B cell (primary cell): ENCODE results near the gene EFCAB8. TPM values are rescaled to one million over a fixed set of nuclear protein-coding genes. Genes with fewer than 3 reads are reported as not detected.

Experiments
- ATAC-seq: fragments of 200-7000 bp; cut with Tn5 transposase; one replicate; pipeline ENCODE4 v1.10.0; 2021; ENCODE audit warnings: low read depth, mild to moderate bottlenecking, moderate number of reproducible peaks, moderate library complexity
- CTCF ChIA-PET: fragments of 350-600 bp; sonication (Branson Sonifier 250); formaldehyde crosslinking; loops from one replicate; lab custom pipeline; 2021; ENCODE audit warnings: antibody characterized with exemption, inconsistent platforms; lab: Charles Lee
- POLR2A ChIA-PET: fragments of 350-600 bp; sonication (Branson Sonifier 250); formaldehyde crosslinking; loops from one replicate; lab custom pipeline; 2021; ENCODE audit warnings: antibody characterized with exemption; lab: Charles Lee
- DNase-seq: peaks from one replicate; pipeline ENCODE4 v3.0.0; 2013
- H2AFZ ChIP-seq: 2 replicates; pipeline ENCODE4 v1.6.1; 2012; ENCODE audit warnings: mild to moderate bottlenecking, low read depth, low read length; ENCODE audit not compliant: insufficient read depth, poor library complexity, severe bottlenecking
- H3K27ac ChIP-seq, 2 donors: 1 replicate in 1 of 2; 2 replicates in 1 of 2; pipeline ENCODE4 v1.5.1; 2012 to 2013; ENCODE audit warnings: low read length in 2 of 2, mild to moderate bottlenecking in 2 of 2, moderate library complexity in 1 of 2
- H3K27me3 ChIP-seq, 4 experiments: fragments of 200-600 bp in 1 of 4; sonication (generic) in 1 of 4; replicated peaks in 1 of 4; 1 replicate in 2 of 4; 2 replicates in 2 of 4; pipeline versions ENCODE4 v1.6.1 to v1.7.0; 2013 to 2016; ENCODE audit warnings: low read length in 3 of 4, mild to moderate bottlenecking in 2 of 4, mixed read lengths in 1 of 4, moderate library complexity in 1 of 4; ENCODE audit not compliant: insufficient read depth in 4 of 4, control insufficient read depth in 3 of 4; ENCODE audit errors: control extremely low read depth in 1 of 4
- H3K36me3 ChIP-seq, 2 experiments: replicated peaks in 1 of 2; 1 replicate in 1 of 2; 2 replicates in 1 of 2; pipeline versions ENCODE4 v1.6.1 to v1.7.1; 2013; ENCODE audit warnings: low read length in 1 of 2; ENCODE audit not compliant: insufficient read depth in 2 of 2, control insufficient read depth in 1 of 2; ENCODE audit errors: control extremely low read depth in 1 of 2, extremely low read depth in 1 of 2
- H3K4me1 ChIP-seq, 2 donors: fragments of 200-600 bp in 1 of 2; sonication (generic) in 1 of 2; 1 replicate in 1 of 2; 2 replicates in 1 of 2; pipeline versions ENCODE4 v1.5.1 to v1.6.1; 2013 to 2017; ENCODE audit warnings: low read length in 2 of 2; ENCODE audit not compliant: control insufficient read depth in 2 of 2, insufficient read depth in 2 of 2
- H3K4me2 ChIP-seq: replicated peaks from 2 replicates; pipeline ENCODE3; 2012; ENCODE audit warnings: mild to moderate bottlenecking, low read depth, low read length; ENCODE audit not compliant: poor library complexity, severe bottlenecking
- H3K4me3 ChIP-seq, 5 experiments: fragments of 200-600 bp in 1 of 5; sonication (generic) in 1 of 5; 1 replicate in 3 of 5; 2 replicates in 2 of 5; pipeline versions ENCODE4 v1.5.1 to v1.7.0; 2011 to 2016; ENCODE audit warnings: low read length in 4 of 5, mild to moderate bottlenecking in 4 of 5, low read depth in 2 of 5, control low read depth in 1 of 5, moderate library complexity in 1 of 5; ENCODE audit not compliant: insufficient read depth in 1 of 5; ENCODE audit errors: control extremely low read depth in 1 of 5, extremely low read depth in 1 of 5
- H3K79me2 ChIP-seq: fragments of 200-600 bp; sonication (generic); one replicate; pipeline ENCODE4 v1.6.0; 2016; ENCODE audit warnings: low read length; ENCODE audit not compliant: control insufficient read depth, insufficient read depth
- H3K9ac ChIP-seq: fragments of 200-600 bp; sonication (generic); 2 replicates; pipeline ENCODE4 v1.6.1; 2017; ENCODE audit warnings: mild to moderate bottlenecking, low read length, moderate library complexity
- H3K9me3 ChIP-seq, 3 donors: one replicate each; pipeline versions ENCODE4 v1.6.1 to v1.7.1; 2013; ENCODE audit warnings: low read length in 2 of 3; ENCODE audit not compliant: control insufficient read depth in 2 of 3, insufficient read depth in 1 of 3; ENCODE audit errors: control extremely low read depth in 1 of 3
- H4K20me1 ChIP-seq: 2 replicates; pipeline ENCODE4 v1.6.0; 2012; ENCODE audit warnings: mild to moderate bottlenecking, low read length; ENCODE audit not compliant: insufficient read depth, control insufficient read depth, poor library complexity, severe bottlenecking
- H3K27ac Mint-ChIP-seq: one replicate; pipeline ENCODE4 v1.8.0; 2021; ENCODE audit warnings: mixed read lengths
- H3K27me3 Mint-ChIP-seq: one replicate; pipeline ENCODE4 v1.8.0; 2021; ENCODE audit warnings: mixed read lengths
- H3K4me1 Mint-ChIP-seq: one replicate; pipeline ENCODE4 v1.8.0; 2021; ENCODE audit warnings: mixed read lengths
- H3K4me3 Mint-ChIP-seq: one replicate; pipeline ENCODE4 v1.8.0; 2021; ENCODE audit warnings: mixed read lengths
- H3K9me3 Mint-ChIP-seq: one replicate; pipeline ENCODE4 v1.8.0; 2022; ENCODE audit warnings: mixed read lengths; ENCODE audit not compliant: insufficient read depth
- EZH2 ChIP-seq: IDR thresholded peaks from 2 replicates; pipeline ENCODE4 v1.6.1; 2012; ENCODE audit warnings: borderline replicate concordance, low read depth, mild to moderate bottlenecking, moderate library complexity, low read length; ENCODE audit not compliant: insufficient read depth, poor library complexity, severe bottlenecking
- WGBS: methylation state at CpG from one replicate; pipeline ENCODE4 v1.1.5; 2013; ENCODE audit warnings: missing lambda C conversion rate; ENCODE audit not compliant: insufficient coverage; 5-methylcytosine and 5-hydroxymethylcytosine counted together
- intact Hi-C: fragments of 100-400 bp; cut with micrococcal nuclease; formaldehyde crosslinking; loops from one replicate; pipeline ENCODE4 v1.10.0; 2022
- polyA plus RNA-seq: library from polyadenylated mRNA; depleted of rRNA; stranded (reverse); fragments of >200 nt; gene quantifications from 2 replicates; pipeline ENCODE4 v1.2.3, GENCODE V29; 2012
- total RNA-seq, 2 donors: library from RNA; stranded (reverse); fragments of 120-200 nt in 1 of 2; gene quantifications; 1 replicate in 1 of 2; 2 replicates in 1 of 2; pipeline versions ENCODE4 v1.2.3 to v1.2.4, GENCODE V29; 2013 to 2022
- TF ChIP-seq, protein P1 (sequence below): fragments of 200-600 bp; IDR thresholded peaks from one replicate; pipeline ENCODE4 v1.8.0; 2022; ENCODE audit warnings: antibody characterized with exemption, mild to moderate bottlenecking

Gene EFCAB8
- total and polyA plus RNA-seq, 2 donors (not counting 1 experiment from before 2014, with no cell fraction given): 0.72 to 2.3 TPM

DNA sequence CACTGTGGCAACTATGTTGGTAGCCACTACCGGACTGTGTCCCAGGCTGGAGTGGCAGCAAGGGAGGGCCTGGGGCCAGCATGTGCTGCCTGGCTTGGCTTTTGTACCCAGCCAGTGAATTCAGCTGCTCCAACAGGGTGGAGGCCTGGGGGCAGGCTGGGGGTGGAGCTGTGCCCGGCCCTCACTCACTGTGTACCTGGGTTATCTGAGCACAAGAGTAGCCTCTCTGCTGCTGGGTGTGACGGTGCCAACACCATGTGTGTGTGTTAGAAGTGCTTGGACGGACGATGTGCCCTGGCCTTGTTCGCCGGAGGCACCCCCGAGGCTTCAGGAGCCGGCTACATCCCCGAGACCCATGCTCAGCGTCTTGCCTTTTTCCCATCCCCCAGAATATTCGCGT, 49.2 kb downstream of the EFCAB8 start:
- POLR2A ChIA-PET: no interaction called here
- Mint-ChIP-seq H3K27me3 (no peaks in the 10 kb centered on the region), H3K4me3 (no peak overlapping the region), H3K4me1 (peaks cover under 1% of the 10 kb centered on the region), H3K27ac (no peak overlapping the region), H3K9me3 (no peaks in the 10 kb centered on the region)
- Histone ChIP-seq H3K4me1 (no peaks in the 10 kb centered on the region), H3K9ac (no peak overlapping the region), H3K27ac (no peak overlapping the region), H4K20me1 (no peaks in the 10 kb centered on the region), H3K27me3 (no peaks in the 10 kb centered on the region), H3K4me3 (no peak overlapping the region), H3K36me3 (no peaks in the 10 kb centered on the region), H3K79me2 (no peaks in the 10 kb centered on the region), H2AFZ (no peak overlapping the region), H3K9me3 (no peaks in the 10 kb centered on the region), H3K4me2 (no peak overlapping the region)
- CTCF ChIA-PET: no interaction called here
- DNase-seq: no peak
- no peak for ATAC-seq
- intact Hi-C loops: no loop called here
- no peak for TF ChIP-seq EZH2
- TF ChIP-seq, protein P1, sequence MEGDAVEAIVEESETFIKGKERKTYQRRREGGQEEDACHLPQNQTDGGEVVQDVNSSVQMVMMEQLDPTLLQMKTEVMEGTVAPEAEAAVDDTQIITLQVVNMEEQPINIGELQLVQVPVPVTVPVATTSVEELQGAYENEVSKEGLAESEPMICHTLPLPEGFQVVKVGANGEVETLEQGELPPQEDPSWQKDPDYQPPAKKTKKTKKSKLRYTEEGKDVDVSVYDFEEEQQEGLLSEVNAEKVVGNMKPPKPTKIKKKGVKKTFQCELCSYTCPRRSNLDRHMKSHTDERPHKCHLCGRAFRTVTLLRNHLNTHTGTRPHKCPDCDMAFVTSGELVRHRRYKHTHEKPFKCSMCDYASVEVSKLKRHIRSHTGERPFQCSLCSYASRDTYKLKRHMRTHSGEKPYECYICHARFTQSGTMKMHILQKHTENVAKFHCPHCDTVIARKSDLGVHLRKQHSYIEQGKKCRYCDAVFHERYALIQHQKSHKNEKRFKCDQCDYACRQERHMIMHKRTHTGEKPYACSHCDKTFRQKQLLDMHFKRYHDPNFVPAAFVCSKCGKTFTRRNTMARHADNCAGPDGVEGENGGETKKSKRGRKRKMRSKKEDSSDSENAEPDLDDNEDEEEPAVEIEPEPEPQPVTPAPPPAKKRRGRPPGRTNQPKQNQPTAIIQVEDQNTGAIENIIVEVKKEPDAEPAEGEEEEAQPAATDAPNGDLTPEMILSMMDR: no peak
- 93% methylated on average over 13 of the region's 13 CpGs for WGBS

DNA sequence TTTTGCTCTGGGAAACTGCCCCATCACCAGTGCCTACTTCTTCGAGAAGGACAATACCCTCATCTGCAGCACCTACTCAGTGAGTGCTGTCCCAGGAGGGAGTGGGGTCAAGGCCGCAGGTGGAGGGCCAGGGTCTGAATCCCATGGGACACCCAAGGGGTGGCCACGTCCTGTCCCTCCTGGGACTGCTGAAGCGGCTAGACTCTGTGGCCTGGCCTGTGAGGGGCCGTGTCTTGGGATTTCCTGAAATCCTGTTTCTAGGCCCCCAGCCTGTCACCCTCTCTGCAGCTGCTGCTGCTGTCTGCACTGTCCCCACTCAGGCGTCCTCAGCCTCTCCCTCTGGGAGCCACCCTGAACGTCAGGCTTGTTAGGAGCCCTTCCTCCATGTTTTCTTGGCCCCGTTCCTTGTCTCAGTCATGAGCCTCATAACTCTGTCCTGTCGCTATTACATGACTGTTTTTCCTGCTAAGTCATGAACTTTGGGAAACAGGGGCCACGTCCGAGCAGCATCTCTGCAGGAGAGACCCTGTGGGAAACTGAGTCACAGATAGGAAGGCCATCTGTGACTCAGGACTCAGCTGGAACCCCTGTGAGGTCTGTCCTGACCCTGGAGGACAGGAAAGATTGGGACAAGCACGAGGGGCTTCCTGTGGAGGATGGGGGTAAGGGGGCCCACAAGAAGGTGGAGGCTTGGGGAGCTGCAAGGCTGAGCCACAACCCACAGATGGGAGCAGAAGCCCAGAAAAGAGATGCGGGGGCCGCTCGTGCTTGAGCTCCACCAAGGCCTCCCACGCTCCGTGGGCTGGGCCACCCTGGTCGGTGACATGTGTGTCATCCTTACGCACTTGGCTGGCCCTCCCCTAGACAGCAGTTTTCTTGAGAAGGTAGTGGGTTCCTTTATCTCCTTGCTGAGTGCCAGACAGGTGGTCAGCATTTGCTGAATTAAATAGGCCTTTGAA, 49.9 kb downstream of the EFCAB8 start:
- no peak overlapping the region for H3K27ac Mint-ChIP-seq
- H4K20me1 ChIP-seq: no peaks in the 10 kb centered on the region
- POLR2A ChIA-PET: no interaction called here
- no peaks in the 10 kb centered on the region for H3K4me1 ChIP-seq
- H3K4me3 Mint-ChIP-seq: no peak overlapping the region
- intact Hi-C loops: no loop called here
- H3K27me3 ChIP-seq: no peaks in the 10 kb centered on the region
- CTCF ChIA-PET: interaction anchor here (1.2 kb wide), 1 partner anchor 188 kb away, joined by 3 read pairs; no protein-coding TSS in a partner anchor
- H3K4me1 Mint-ChIP-seq: no peaks in the 10 kb centered on the region
- no peak overlapping the region for H3K4me2 ChIP-seq
- ATAC-seq: no peak
- H3K9me3 Mint-ChIP-seq: no peaks in the 10 kb centered on the region
- H3K36me3 ChIP-seq: no peaks in the 10 kb centered on the region
- no peak overlapping the region for H3K27ac ChIP-seq
- no peak for TF ChIP-seq EZH2
- TF ChIP-seq, protein P1: no peak
- no peak overlapping the region for H2AFZ ChIP-seq
- H3K4me3 ChIP-seq: no peak overlapping the region
- 68% methylated on average over 18 of the region's 19 CpGs for WGBS
- no peaks in the 10 kb centered on the region for H3K27me3 Mint-ChIP-seq
- no peaks in the 10 kb centered on the region for H3K79me2 ChIP-seq
- no peak overlapping the region for H3K9ac ChIP-seq
- H3K9me3 ChIP-seq: no peaks in the 10 kb centered on the region
- no peak for DNase-seq
